Cardiac septum (tissue), 1 donor: ENCODE data around the gene PPP6R3. TPM values are rescaled to one million over a fixed set of nuclear protein-coding genes. Genes with fewer than 3 reads are reported as not detected.
"Not testable (repeated sequence)": the region's sequence is repeated elsewhere in the genome, so short reads cannot be mapped to it uniquely, and the experiment has no call there.

ENCODE experiments used
- DNase-seq: peaks from one replicate; pipeline ENCODE4 v3.0.0-alpha.2; 2020; ENCODE audit warnings: low spot score
- intact Hi-C: fragments of 100-400 bp; cut with DNase I; formaldehyde crosslinking; loops from one replicate; pipeline ENCODE4 v1.14.0; 2022
- total RNA-seq: library from RNA; stranded (reverse); fragmentation: NEBNext Ultra II Directional; extraction: Animal tissue kit (Norgen Biotek cat#: 25700); gene quantifications from one replicate; pipeline ENCODE4 v1.2.1, GENCODE V29; 2021
- donor health status: DM: no; HTN: no; CAD: no.

Gene PPP6R3
- total RNA-seq, 1 donor from 2014 or later, result 92.4 TPM

- intact Hi-C loops, DNase-seq: not testable (repeated sequence)
These were observed 15.1 kb downstream of the PPP6R3 start for GRCh38 chr11:68475626-68476025.

- intact Hi-C loops, result no loop called here
- DNase-seq, result no peak
These were observed 18.8 kb downstream of the PPP6R3 start for GRCh38 chr11:68479390-68479789.

- no peak for DNase-seq
- intact Hi-C loops, result no loop called here
These were observed 19.6 kb downstream of the PPP6R3 start for GRCh38 chr11:68480193-68480592.

- no peak for DNase-seq
- intact Hi-C loops, result no loop called here
These were observed 20.4 kb downstream of the PPP6R3 start for GRCh38 chr11:68480852-68481510.

- intact Hi-C loops, result no loop called here
- no peak for DNase-seq
These were observed 21.2 kb downstream of the PPP6R3 start for GRCh38 chr11:68481579-68482240.

- DNase-seq, result no peak
- intact Hi-C loops, result no loop called here
These were observed 28.1 kb downstream of the PPP6R3 start for GRCh38 chr11:68488623-68489022.

GRCh38 chr11:68495220-68495729, 34.7 kb downstream of the PPP6R3 start:
- intact Hi-C loops, result loop anchor here (5.0 kb wide), 1 partner anchor 33 kb away; the partner anchor contains the start of gene PPP6R3
- DNase-seq, result no peak

GRCh38 chr11:68495872-68496271, 35.3 kb downstream of the PPP6R3 start:
- no peak for DNase-seq
- intact Hi-C loops, result loop anchor here (5.0 kb wide), 1 partner anchor 34 kb away; the partner anchor contains the start of gene PPP6R3

GRCh38 chr11:68497761-68498160, 37.2 kb downstream of the PPP6R3 start:
- intact Hi-C loops, result loop anchor here (5.0 kb wide), 1 partner anchor 35 kb away; the partner anchor contains the start of gene PPP6R3
- DNase-seq, result no peak

- no peak for DNase-seq
- intact Hi-C loops, result loop anchor here (5.0 kb wide), 1 partner anchor 36 kb away; the partner anchor contains the start of gene PPP6R3
These were observed 37.8 kb downstream of the PPP6R3 start for GRCh38 chr11:68498321-68498720.

GRCh38 chr11:68498903-68499883, 38.6 kb downstream of the PPP6R3 start:
- intact Hi-C loops, result loop anchor here (5.0 kb wide), 1 partner anchor 37 kb away; the partner anchor contains the start of gene PPP6R3
- no peak for DNase-seq

GRCh38 chr11:68500206-68500605, 39.7 kb downstream of the PPP6R3 start:
- DNase-seq, result no peak
- intact Hi-C loops, result no loop called here

GRCh38 chr11:68501813-68502212, 41.3 kb downstream of the PPP6R3 start:
- no peak for DNase-seq
- intact Hi-C loops, result no loop called here

- no peak for DNase-seq
- intact Hi-C loops, result no loop called here
These were observed 42.7 kb downstream of the PPP6R3 start for GRCh38 chr11:68503251-68503687.

GRCh38 chr11:68503792-68504191, 43.2 kb downstream of the PPP6R3 start:
- no peak for DNase-seq
- intact Hi-C loops, result no loop called here

- DNase-seq, result no peak
- intact Hi-C loops, result no loop called here
These were observed 44.0 kb downstream of the PPP6R3 start for GRCh38 chr11:68504432-68505066.

GRCh38 chr11:68505596-68505995, 45.0 kb downstream of the PPP6R3 start:
- DNase-seq, result no peak
- intact Hi-C loops, result no loop called here

GRCh38 chr11:68506908-68507307, 46.4 kb downstream of the PPP6R3 start:
- intact Hi-C loops, result no loop called here
- no peak for DNase-seq

- intact Hi-C loops, result no loop called here
- no peak for DNase-seq
These were observed 47.9 kb downstream of the PPP6R3 start for GRCh38 chr11:68508425-68508824.
